OCI-LY7 (cell line): ENCODE results near the gene CIAO1. TPM values are rescaled to one million over a fixed set of nuclear protein-coding genes. Genes with fewer than 3 reads are reported as not detected.

Source experiments
- BruUV-seq: library from RNA; stranded (reverse); fragments of 400-500 nt; replicated peaks from 2 replicates; lab custom pipeline; 2021; lab: Mats Ljungman, UMichigan
- CTCF ChIA-PET: fragments of 300-600 bp; sonication (Branson Sonifier 250); formaldehyde crosslinking; loops from one replicate; lab custom pipeline; 2022; ENCODE audit warnings: antibody characterized with exemption; ENCODE audit not compliant: unreplicated experiment; lab: Charles Lee
- POLR2A ChIA-PET: fragments of 300-600 bp; sonication (Branson Sonifier 250); formaldehyde crosslinking; loops from one replicate; lab custom pipeline; 2022; ENCODE audit warnings: antibody characterized with exemption; lab: Charles Lee
- DNase-seq: peaks from one replicate; pipeline ENCODE4 v3.0.0-alpha.2; 2015; ENCODE audit warnings: low spot score
- H2AFZ ChIP-seq: fragments of 200-600 bp; sonication (generic), shearing (Covaris generic); 2 replicates; pipeline ENCODE4 v1.6.1; 2014; ENCODE audit warnings: mild to moderate bottlenecking, antibody characterized with exemption, low read length, moderate library complexity
- H3K27ac ChIP-seq: fragments of 200-600 bp; sonication (generic); 2 replicates; pipeline ENCODE4 v1.5.1; 2014; ENCODE audit warnings: mixed run types, low read depth, mild to moderate bottlenecking, moderate library complexity, low read length, inconsistent platforms; ENCODE audit not compliant: poor library complexity, severe bottlenecking
- H3K36me3 ChIP-seq: fragments of 200-600 bp; sonication (generic); 2 replicates; pipeline ENCODE4 v1.6.1; 2014; ENCODE audit warnings: mild to moderate bottlenecking, antibody characterized with exemption, low read length, moderate library complexity, mixed read lengths; ENCODE audit not compliant: insufficient read depth
- H3K4me1 ChIP-seq: fragments of 200-600 bp; sonication (generic); 2 replicates; pipeline ENCODE4 v1.5.1; 2014; ENCODE audit warnings: mild to moderate bottlenecking, low read length; ENCODE audit not compliant: insufficient read depth, poor library complexity, severe bottlenecking
- H3K4me2 ChIP-seq: fragments of 200-600 bp; sonication (generic); 2 replicates; pipeline ENCODE4 v1.6.1; 2014; ENCODE audit warnings: mild to moderate bottlenecking, low read length
- H3K4me3 ChIP-seq: fragments of 200-600 bp; sonication (generic); 2 replicates; pipeline ENCODE4 v1.5.1; 2014; ENCODE audit warnings: mild to moderate bottlenecking, low read depth, low read length; ENCODE audit not compliant: poor library complexity, severe bottlenecking
- H3K79me2 ChIP-seq: fragments of 200-600 bp; sonication (generic); 2 replicates; pipeline ENCODE4 v1.6.1; 2016; ENCODE audit warnings: low read depth, mild to moderate bottlenecking, low read length, moderate library complexity, mixed read lengths; ENCODE audit not compliant: insufficient read depth
- H3K9me2 ChIP-seq: fragments of 200-600 bp; sonication (generic); 2 replicates; pipeline ENCODE4 v1.6.1; 2016; ENCODE audit warnings: mild to moderate bottlenecking, low read length, mixed read lengths; ENCODE audit not compliant: insufficient read depth
- H3K9me3 ChIP-seq: fragments of 200-600 bp; sonication (generic); 2 replicates; pipeline ENCODE4 v1.6.1; 2014; ENCODE audit warnings: mild to moderate bottlenecking, mixed run types, low read length, mixed read lengths
- H4K20me1 ChIP-seq: fragments of 200-600 bp; sonication (generic); 2 replicates; pipeline ENCODE4 v1.6.1; 2014; ENCODE audit warnings: mild to moderate bottlenecking, antibody characterized with exemption, low read length, moderate library complexity, mixed read lengths; ENCODE audit not compliant: insufficient read depth
- EZH2phosphoT487 ChIP-seq: fragments of 200-600 bp; sonication (generic); IDR thresholded peaks from 2 replicates; pipeline ENCODE4 v1.6.1; 2018; ENCODE audit warnings: low read depth, borderline replicate concordance, mild to moderate bottlenecking, mixed run types, antibody characterized with exemption, low read length, moderate library complexity, mixed read lengths
- intact Hi-C: fragments of 100-400 bp; cut with micrococcal nuclease; formaldehyde crosslinking; loops from one replicate; pipeline ENCODE4 v1.10.0; 2022; ENCODE audit not compliant: unreplicated experiment
- total RNA-seq, 2 experiments: library from RNA; depleted of rRNA in 1 of 2; stranded (reverse); fragments of >200 nt in 1 of 2; shearing (Covaris generic) in 1 of 2; gene quantifications; 2 replicates each; pipeline ENCODE4 v1.2.3, GENCODE V29; 2014 to 2022
- TF ChIP-seq, protein P1 (sequence below): fragments of 200-600 bp; sonication (generic); conservative IDR thresholded peaks from 2 replicates; pipeline ENCODE4 v1.5.1; 2014; ENCODE audit warnings: mild to moderate bottlenecking, antibody characterized with exemption, low read length, moderate library complexity, mixed read lengths

CIAO1 gene
- total RNA-seq, 2 experiments from 2014 or later: 89.6 to 128 TPM

DNA sequence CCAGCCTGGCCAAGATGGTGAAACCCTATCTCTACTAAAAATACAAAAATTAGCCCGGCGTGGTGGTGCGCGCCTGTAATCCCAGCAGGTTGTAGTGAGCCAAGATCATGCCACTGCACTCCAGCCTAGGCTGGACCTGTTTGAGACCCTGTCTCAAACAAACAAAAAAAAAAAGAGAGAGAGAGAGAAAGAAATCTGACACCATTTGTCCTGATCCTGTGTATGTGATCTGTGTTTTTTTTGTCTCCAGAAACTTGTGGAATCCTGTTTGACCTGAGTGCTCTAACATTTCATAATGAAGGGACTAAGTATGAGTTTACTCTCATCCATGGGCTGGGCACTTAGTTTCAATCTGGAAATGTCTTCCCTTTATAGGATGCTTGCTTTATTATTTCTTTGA lies 52.7 kb downstream of the CIAO1 start:
- ChIA-PET POLR2A (interaction anchor here (0.6 to 4.7 kb wide), 5 partner anchors 13 to 186 kb away, joined by 3 to 39 read pairs (median 4); partner anchors contain the start of genes NCAPH and SNRNP200), CTCF (no interaction called here)
- Histone ChIP-seq H3K4me2 (peak overlapping the region; percentile 77), H3K79me2 (no peaks in the 10 kb centered on the region), H4K20me1 (no peaks in the 10 kb centered on the region), H3K9me3 (no peaks in the 10 kb centered on the region), H3K9me2 (no peaks in the 10 kb centered on the region), H3K4me1 (peaks cover 54% of the 10 kb centered on the region), H3K27ac (no peak overlapping the region), H2AFZ (no peak overlapping the region), H3K4me3 (peak overlapping the region; percentile 15), H3K36me3 (no peaks in the 10 kb centered on the region)
- no TSS peak for BruUV-seq
- TF ChIP-seq, protein P1, sequence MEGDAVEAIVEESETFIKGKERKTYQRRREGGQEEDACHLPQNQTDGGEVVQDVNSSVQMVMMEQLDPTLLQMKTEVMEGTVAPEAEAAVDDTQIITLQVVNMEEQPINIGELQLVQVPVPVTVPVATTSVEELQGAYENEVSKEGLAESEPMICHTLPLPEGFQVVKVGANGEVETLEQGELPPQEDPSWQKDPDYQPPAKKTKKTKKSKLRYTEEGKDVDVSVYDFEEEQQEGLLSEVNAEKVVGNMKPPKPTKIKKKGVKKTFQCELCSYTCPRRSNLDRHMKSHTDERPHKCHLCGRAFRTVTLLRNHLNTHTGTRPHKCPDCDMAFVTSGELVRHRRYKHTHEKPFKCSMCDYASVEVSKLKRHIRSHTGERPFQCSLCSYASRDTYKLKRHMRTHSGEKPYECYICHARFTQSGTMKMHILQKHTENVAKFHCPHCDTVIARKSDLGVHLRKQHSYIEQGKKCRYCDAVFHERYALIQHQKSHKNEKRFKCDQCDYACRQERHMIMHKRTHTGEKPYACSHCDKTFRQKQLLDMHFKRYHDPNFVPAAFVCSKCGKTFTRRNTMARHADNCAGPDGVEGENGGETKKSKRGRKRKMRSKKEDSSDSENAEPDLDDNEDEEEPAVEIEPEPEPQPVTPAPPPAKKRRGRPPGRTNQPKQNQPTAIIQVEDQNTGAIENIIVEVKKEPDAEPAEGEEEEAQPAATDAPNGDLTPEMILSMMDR: no peak
- no peak for TF ChIP-seq EZH2phosphoT487
- intact Hi-C loops: no loop called here
- no peak for DNase-seq

DNA sequence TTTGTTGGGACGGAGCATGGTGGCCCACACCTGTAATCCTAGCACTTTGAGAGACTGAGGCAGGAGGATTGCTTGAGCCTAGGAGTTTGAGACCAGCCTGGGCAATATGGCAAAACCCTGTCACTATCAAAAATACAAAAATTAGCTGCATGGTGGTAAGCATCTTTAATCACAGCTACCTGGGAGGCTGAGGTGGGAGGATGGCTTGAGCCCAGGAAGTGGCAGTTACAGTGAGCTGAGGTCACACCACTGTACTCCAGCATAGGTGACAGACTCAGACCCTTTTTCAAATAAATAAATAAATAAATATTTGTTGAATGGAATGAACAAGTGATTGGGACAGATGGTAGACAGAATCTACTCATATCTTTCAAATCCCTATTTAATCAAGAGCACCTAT lies 53.4 kb downstream of the CIAO1 start:
- no TSS peak for BruUV-seq
- Histone ChIP-seq H3K79me2 (no peaks in the 10 kb centered on the region), H3K27ac (no peak overlapping the region), H3K9me2 (no peaks in the 10 kb centered on the region), H3K4me2 (peak overlapping the region; percentile 77), H3K4me3 (peak overlapping the region; percentile 15), H3K4me1 (peaks cover 56% of the 10 kb centered on the region), H3K9me3 (no peaks in the 10 kb centered on the region), H3K36me3 (no peaks in the 10 kb centered on the region), H4K20me1 (no peaks in the 10 kb centered on the region), H2AFZ (no peak overlapping the region)
- TF ChIP-seq EZH2phosphoT487: no peak
- TF ChIP-seq, protein P1: no peak
- ChIA-PET POLR2A (interaction anchor here (0.9 to 4.7 kb wide), 4 partner anchors 14 to 29 kb away, joined by 3 to 39 read pairs (median 17); partner anchors contain the start of genes NCAPH and SNRNP200), CTCF (no interaction called here)
- intact Hi-C loops: no loop called here
- no peak for DNase-seq

DNA sequence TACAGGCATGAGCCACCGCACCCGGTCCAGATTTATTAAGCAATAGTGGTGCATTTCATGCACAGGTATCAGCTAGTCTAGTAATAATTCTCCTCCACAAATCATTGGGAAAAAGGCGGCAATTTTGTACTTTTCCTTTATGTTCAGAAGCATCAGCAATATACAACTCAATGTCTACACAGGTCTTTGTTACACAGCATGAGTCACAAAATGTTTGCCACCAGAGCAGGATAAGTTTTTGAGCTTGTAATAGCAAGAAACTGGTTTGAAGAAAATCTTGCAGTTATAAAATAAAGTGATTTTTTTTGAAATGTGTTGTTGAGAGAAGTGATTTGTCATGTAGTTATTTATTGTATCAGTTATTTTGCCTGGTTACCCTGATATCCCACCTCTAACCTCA lies 54.3 kb downstream of the CIAO1 start:
- ChIA-PET CTCF (no interaction called here), POLR2A (interaction anchor here (0.7 to 4.7 kb wide), 7 partner anchors 9 to 30 kb away, joined by 3 to 39 read pairs (median 4); partner anchors contain the start of genes NCAPH and SNRNP200)
- TF ChIP-seq EZH2phosphoT487: no peak
- TF ChIP-seq, protein P1: no peak
- peaks cover 61% of the 10 kb centered on the region for H3K4me1 ChIP-seq
- H3K4me2 ChIP-seq: peak overlapping the region; percentile 77
- BruUV-seq: TSS peak; percentile 78
- H3K9me2 ChIP-seq: no peaks in the 10 kb centered on the region
- H3K79me2 ChIP-seq: no peaks in the 10 kb centered on the region
- H2AFZ ChIP-seq: no peak overlapping the region
- H3K4me3 ChIP-seq: peak overlapping the region; percentile 70
- intact Hi-C loops: loop anchor here (5.0 kb wide), 1 partner anchor 113 kb away; the partner anchor contains the start of gene STARD7
- H3K9me3 ChIP-seq: no peaks in the 10 kb centered on the region
- DNase-seq: no peak
- no peaks in the 10 kb centered on the region for H3K36me3 ChIP-seq
- no peak overlapping the region for H3K27ac ChIP-seq
- no peaks in the 10 kb centered on the region for H4K20me1 ChIP-seq
